HG03442 (cell line): ENCODE results near the gene SNAP47.

Experiments
- ATAC-seq: cut with Tn5 transposase; IDR thresholded peaks from one replicate; pipeline ENCODE4 v1.9.1; 2021; ENCODE audit warnings: mild to moderate bottlenecking, moderate library complexity; ENCODE audit not compliant: unreplicated experiment

SNAP47 gene

GRCh38 chr1:227766653-227767277 lies 31.5 kb downstream of the SNAP47 start:
- no peak for ATAC-seq

GRCh38 chr1:227767401-227768124 lies 32.3 kb downstream of the SNAP47 start:
- ATAC-seq = no peak

DNA sequence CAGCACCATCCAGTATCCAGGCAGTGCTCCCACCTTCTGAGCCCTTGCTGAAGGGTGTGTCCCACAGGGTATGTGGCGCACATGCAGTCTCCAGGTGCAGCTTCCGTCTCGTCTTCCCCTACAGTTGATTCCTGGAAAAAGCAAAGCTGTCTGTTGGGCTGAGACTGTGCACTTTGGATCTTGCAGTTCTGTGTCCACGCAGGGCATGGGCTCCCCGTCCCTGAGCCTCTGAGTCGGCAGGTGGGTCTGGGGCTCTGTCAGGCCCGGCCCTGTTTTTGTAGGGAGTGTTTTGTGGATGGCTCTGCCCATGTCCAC lies 32.8 kb downstream of the SNAP47 start:
- ATAC-seq = no peak

DNA sequence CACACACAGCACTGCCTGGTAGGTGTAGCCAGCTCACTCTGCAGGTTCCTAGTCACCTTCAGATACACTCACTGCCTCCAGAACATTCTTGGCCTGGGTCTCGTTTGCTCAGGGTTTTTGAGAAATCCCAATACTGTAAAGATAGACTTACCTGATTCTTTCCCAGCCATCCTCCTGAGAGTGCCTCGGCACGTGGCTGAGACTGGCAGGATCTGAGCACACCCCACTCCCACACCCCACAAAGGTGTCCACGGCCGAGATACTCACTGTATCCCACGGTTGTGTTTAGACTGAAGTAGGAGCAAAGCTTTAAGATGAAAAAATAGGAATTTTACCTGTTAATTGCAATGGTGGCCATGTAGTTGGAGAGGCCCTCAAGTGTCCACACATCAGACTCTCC lies 33.4 kb downstream of the SNAP47 start:
- ATAC-seq = no peak

- no peak for ATAC-seq
Measured at GRCh38 chr1:227769047-227769935, 34.1 kb downstream of the SNAP47 start.

GRCh38 chr1:227769936-227770494 lies 34.8 kb downstream of the SNAP47 start:
- no peak for ATAC-seq

- no peak for ATAC-seq
Measured at GRCh38 chr1:227770812-227771211, 35.6 kb downstream of the SNAP47 start.

DNA sequence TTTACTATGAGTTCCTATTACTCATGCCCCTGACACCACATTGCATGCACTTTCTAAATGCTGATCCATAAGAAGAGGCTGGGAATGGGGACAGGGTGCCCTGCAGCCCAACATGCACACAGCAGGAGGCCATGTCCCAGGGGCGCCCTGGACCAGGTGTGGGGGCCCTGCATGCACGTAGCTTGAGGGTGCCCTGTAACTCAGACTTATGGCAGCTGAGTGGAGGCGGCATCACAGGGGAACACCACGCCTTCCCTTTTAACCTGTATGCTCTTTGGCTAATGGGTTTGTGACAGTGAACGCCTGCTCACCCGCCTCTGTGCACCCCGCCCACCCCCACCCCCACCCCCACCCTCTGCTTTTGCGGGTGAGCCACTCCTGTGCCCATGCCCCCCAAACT lies 36.1 kb downstream of the SNAP47 start:
- ATAC-seq = no peak

DNA sequence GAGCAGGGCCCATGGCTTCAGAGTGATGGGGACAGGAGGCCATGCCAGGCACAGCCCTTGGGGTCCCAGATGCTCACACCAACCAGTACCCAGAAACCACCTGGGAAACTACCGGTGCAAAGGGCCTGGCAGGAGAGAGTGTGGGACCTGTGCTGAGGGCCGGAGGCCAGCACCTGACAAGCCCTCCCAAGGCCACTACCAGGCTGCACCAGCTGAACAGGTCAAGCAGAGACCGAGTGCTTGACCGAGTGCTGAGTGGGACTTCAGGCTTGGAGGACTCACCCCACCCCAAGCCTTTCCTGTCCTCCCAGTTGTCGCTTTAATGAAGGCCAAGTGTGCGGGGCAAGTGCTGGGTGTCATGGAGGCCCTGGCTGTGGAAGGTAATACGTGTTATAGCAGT lies 36.5 kb downstream of the SNAP47 start:
- no peak for ATAC-seq

- ATAC-seq = no peak
Measured at GRCh38 chr1:227773558-227773957, 38.3 kb downstream of the SNAP47 start.

GRCh38 chr1:227774051-227774731 lies 39.0 kb downstream of the SNAP47 start:
- no peak for ATAC-seq

DNA sequence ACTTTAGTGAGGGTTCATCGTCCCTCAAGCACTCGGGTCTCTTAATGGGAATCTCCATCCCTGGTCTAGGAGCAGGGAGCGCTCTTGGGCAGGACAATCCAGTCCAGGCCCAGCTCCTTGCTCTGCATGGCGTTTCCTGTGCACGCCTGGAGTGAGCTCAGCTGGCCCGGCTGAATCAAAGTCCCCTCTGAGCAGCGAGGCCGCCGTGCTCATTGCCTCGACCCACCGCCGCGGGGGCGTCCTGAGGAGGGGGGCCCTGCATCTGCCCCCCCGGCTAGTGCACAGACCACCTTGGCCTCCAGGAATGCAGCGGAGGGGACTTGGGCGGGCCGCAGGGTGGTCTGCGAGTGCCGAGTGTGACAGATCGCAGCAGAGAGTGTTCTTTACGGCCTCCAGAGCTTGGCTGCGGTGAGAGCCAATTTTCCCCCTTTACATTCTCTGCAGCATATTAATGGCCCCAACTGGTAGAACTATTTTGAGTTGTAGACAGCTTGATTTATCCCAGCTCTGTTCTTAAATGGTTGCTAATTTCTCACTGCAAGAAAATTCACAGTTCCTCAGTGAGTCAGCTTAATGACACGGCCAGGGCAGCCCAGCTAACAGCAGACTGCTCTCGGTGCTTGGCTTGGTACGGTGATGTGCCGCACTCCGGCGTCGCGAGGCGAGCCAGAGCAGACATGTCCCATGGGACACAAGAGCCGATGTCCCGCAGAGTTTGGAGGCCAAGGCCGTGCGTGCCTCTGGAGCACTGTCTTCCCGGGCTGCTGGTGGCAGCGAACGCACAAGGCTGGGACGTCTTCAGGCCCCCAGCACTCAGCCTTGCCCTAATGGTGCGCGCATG lies 39.8 kb downstream of the SNAP47 start:
- no peak for ATAC-seq

GRCh38 chr1:227775841-227776240 lies 40.6 kb downstream of the SNAP47 start:
- ATAC-seq = no peak

- no peak for ATAC-seq
Measured at GRCh38 chr1:227776331-227776771, 41.1 kb downstream of the SNAP47 start.

DNA sequence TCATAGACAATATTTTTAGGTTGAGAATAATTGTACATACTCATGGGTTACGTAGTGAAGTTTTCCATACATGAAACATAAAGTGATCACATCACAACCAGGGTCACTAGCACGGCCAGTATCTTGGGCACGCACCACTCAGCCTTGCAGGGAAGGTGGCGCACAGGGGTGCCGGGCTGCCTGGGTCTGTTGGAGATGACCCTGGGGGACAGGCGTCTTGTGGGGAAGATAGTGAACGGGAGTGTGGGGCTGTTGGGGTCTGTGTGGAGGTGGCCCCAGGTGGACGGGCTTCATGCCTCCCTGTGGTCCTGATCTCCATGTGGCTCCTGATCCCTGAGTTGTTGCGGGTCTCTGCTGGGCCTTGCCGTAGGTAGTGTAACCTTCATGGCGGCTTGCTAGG lies 41.9 kb downstream of the SNAP47 start:
- no peak for ATAC-seq

GRCh38 chr1:227777646-227778045 lies 42.4 kb downstream of the SNAP47 start:
- no peak for ATAC-seq

DNA sequence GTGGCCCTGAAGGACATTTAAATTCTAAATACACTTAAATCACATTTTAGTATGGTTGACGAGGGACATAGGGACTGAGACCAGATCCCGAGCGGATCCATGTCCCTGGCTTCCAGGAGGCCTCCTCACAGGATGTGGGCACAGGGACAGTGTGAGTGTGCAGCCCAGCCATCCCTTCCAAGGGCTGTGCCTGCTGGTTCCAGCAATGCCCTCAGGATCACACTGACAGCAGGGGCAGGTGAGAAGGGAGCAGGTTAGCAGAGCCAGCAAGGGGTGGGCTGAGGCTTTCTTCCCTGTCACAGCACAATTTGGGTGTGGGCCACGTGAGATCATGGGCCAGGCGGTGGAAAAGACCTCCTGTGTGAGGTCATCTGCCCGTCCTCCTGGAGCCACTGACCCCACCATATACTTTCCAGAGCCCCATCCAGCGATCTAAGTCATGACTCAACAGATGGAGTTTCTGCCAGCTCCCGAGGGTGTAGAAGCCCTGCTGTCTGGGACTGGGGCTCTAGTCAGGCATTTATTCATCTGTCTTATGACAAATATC lies 43.2 kb downstream of the SNAP47 start:
- no peak for ATAC-seq

GRCh38 chr1:227779021-227779441 lies 43.8 kb downstream of the SNAP47 start:
- ATAC-seq = no peak

DNA sequence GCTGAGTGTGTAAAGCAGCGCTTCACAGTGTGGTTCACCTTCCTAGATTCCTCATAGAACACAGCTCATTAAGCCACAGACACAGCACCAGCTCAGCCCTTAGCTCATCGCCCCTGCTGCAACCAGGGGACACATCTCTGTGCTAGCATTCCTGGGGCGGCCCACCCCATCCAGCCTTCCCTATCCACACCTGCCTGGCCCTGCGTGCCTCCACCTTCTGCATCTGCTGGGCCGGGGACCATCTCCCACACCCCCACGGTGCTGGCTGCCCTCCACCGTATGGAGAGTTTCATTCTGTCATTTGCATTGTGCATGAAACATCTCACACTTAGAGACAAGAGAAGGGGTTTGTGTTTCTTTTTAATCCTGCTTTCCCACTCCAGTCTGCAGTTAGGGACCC lies 44.5 kb downstream of the SNAP47 start:
- ATAC-seq = no peak
